Ectodermal cell (in vitro differentiated cells): ENCODE measurements around the gene HPCAL4.

Experiments used
- H3K27ac ChIP-seq: 2 replicates; pipeline ENCODE4 v1.7.0; 2013; ENCODE audit warnings: mild to moderate bottlenecking, low read depth, low read length; ENCODE audit not compliant: insufficient read depth, poor library complexity, severe bottlenecking
- H3K27me3 ChIP-seq: 2 replicates; pipeline ENCODE4 v1.7.0; 2013; ENCODE audit warnings: mild to moderate bottlenecking, low read length; ENCODE audit not compliant: insufficient read depth, control insufficient read depth, poor library complexity, severe bottlenecking
- H3K36me3 ChIP-seq: one replicate; pipeline ENCODE4 v1.7.0; 2013; ENCODE audit warnings: low read length; ENCODE audit not compliant: control insufficient read depth, insufficient read depth
- H3K4me1 ChIP-seq: one replicate; pipeline ENCODE4 v1.7.0; 2013; ENCODE audit warnings: low read length; ENCODE audit not compliant: control insufficient read depth, insufficient read depth
- H3K4me3 ChIP-seq: 2 replicates; pipeline ENCODE4 v1.7.0; 2013; ENCODE audit warnings: low read depth, low read length, control low read depth; ENCODE audit not compliant: insufficient read depth
- H3K9me3 ChIP-seq: 2 replicates; pipeline ENCODE4 v1.7.0; 2013; ENCODE audit warnings: mild to moderate bottlenecking, low read length, moderate library complexity; ENCODE audit not compliant: control insufficient read depth
- WGBS, 2 experiments: methylation state at CpG; one replicate each; pipeline ENCODE4 v1.1.7; 2013; ENCODE audit warnings: missing lambda C conversion rate in 2 of 2; 5-methylcytosine and 5-hydroxymethylcytosine counted together

The HPCAL4 gene

GRCh38 chr1:39655578-39656268 lies 35.5 kb downstream of the HPCAL4 start:
- no peak overlapping the region for H3K4me3 ChIP-seq
- H3K27ac ChIP-seq, result no peak overlapping the region
- no peaks in the 10 kb centered on the region for H3K4me1 ChIP-seq
- no peaks in the 10 kb centered on the region for H3K9me3 ChIP-seq
- H3K36me3 ChIP-seq, result no peaks in the 10 kb centered on the region
- peaks cover 73% of the 10 kb centered on the region for H3K27me3 ChIP-seq
- 75 to 80% methylated on average over 5 of the region's 5 CpGs for WGBS, 2 experiments

GRCh38 chr1:39654291-39654690 lies 36.9 kb downstream of the HPCAL4 start:
- no peak overlapping the region for H3K27ac ChIP-seq
- no peak overlapping the region for H3K4me3 ChIP-seq
- H3K27me3 ChIP-seq, result peaks cover 59% of the 10 kb centered on the region
- H3K9me3 ChIP-seq, result no peaks in the 10 kb centered on the region
- WGBS, 2 experiments, result 77 to 78% methylated on average over 7 of the region's 7 CpGs
- no peaks in the 10 kb centered on the region for H3K36me3 ChIP-seq
- no peaks in the 10 kb centered on the region for H3K4me1 ChIP-seq

- Histone ChIP-seq H3K4me3 (no peak overlapping the region), H3K4me1 (no peaks in the 10 kb centered on the region), H3K27me3 (peaks cover 52% of the 10 kb centered on the region), H3K9me3 (no peaks in the 10 kb centered on the region), H3K27ac (no peak overlapping the region), H3K36me3 (no peaks in the 10 kb centered on the region)
- WGBS, 2 experiments, result 14 to 17% methylated on average over 8 of the region's 8 CpGs
Observed at GRCh38 chr1:39653546-39654031, 37.6 kb downstream of the HPCAL4 start.

GRCh38 chr1:39652554-39652953 lies 38.7 kb downstream of the HPCAL4 start:
- Histone ChIP-seq H3K27ac (no peak overlapping the region), H3K27me3 (peaks cover 46% of the 10 kb centered on the region), H3K9me3 (no peaks in the 10 kb centered on the region), H3K36me3 (no peaks in the 10 kb centered on the region), H3K4me1 (no peaks in the 10 kb centered on the region), H3K4me3 (no peak overlapping the region)
- 88 to 89% methylated on average over 2 of the region's 2 CpGs for WGBS, 2 experiments

DNA sequence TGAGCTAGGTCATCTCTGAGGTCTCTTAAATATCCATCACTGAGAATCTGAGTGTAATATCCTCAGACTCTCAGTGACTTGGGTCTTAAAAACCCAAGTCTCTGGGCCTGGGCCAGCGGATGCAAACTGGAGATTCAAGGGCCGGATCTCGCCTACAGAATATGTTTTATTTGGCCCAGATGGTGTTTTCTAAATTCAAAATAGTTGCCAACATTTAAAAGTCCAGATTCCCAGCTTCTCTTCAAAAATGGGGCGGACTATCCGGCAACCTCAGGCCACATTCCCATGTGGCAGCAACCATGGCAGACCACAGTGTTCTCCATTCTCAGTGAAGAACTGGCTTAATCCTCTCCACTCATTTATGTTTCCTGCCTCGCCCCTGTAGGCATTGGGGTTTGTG lies 39.1 kb downstream of the HPCAL4 start:
- H3K4me3 ChIP-seq, result no peak overlapping the region
- no peak overlapping the region for H3K27ac ChIP-seq
- no peaks in the 10 kb centered on the region for H3K9me3 ChIP-seq
- no peaks in the 10 kb centered on the region for H3K36me3 ChIP-seq
- peaks cover 41% of the 10 kb centered on the region for H3K27me3 ChIP-seq
- H3K4me1 ChIP-seq, result no peaks in the 10 kb centered on the region
- WGBS, 2 experiments, result 91 to 92% methylated on average over 6 of the region's 6 CpGs

- Histone ChIP-seq H3K27ac (no peak overlapping the region), H3K36me3 (no peaks in the 10 kb centered on the region), H3K27me3 (peaks cover 24% of the 10 kb centered on the region), H3K4me3 (no peak overlapping the region), H3K9me3 (no peaks in the 10 kb centered on the region), H3K4me1 (peaks cover 8% of the 10 kb centered on the region)
- WGBS, 2 experiments, result 89% methylated on average over 1 of the region's 1 CpG; no CpG with 5 or more reads in 1 of the 2 experiments
Observed at GRCh38 chr1:39650431-39650830, 40.8 kb downstream of the HPCAL4 start.

- Histone ChIP-seq H3K36me3 (no peaks in the 10 kb centered on the region), H3K9me3 (no peaks in the 10 kb centered on the region), H3K4me3 (no peak overlapping the region), H3K27ac (no peak overlapping the region), H3K27me3 (peaks cover 17% of the 10 kb centered on the region), H3K4me1 (peaks cover 8% of the 10 kb centered on the region)
- 88 to 91% methylated on average over 2 of the region's 2 CpGs for WGBS, 2 experiments
Observed at GRCh38 chr1:39649636-39650185, 41.5 kb downstream of the HPCAL4 start.

DNA sequence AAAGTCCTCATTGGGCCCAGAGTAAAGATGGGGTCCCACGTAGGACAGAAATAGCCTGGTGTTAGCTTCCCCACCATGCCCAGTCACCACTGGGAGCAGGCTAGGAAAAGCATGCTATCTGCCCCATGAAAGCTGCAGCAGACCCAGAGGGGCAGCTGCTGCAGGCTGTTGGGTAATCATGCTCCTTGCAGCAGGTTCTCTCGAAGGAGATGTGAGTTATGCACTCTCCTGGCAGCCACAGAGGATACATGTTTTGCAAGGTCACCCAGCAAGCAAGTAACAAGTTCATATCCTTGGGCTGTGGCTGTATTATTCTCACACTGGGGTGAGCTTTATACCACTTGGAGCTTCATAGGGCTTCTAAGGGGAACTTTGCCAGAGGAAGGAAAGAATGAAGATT lies 42.7 kb downstream of the HPCAL4 start:
- Histone ChIP-seq H3K4me1 (peaks cover 8% of the 10 kb centered on the region), H3K9me3 (no peaks in the 10 kb centered on the region), H3K36me3 (no peaks in the 10 kb centered on the region), H3K27ac (no peak overlapping the region), H3K4me3 (no peak overlapping the region), H3K27me3 (peaks cover 13% of the 10 kb centered on the region)
- WGBS, 2 experiments, result 71 to 77% methylated on average over 2 of the region's 2 CpGs

DNA sequence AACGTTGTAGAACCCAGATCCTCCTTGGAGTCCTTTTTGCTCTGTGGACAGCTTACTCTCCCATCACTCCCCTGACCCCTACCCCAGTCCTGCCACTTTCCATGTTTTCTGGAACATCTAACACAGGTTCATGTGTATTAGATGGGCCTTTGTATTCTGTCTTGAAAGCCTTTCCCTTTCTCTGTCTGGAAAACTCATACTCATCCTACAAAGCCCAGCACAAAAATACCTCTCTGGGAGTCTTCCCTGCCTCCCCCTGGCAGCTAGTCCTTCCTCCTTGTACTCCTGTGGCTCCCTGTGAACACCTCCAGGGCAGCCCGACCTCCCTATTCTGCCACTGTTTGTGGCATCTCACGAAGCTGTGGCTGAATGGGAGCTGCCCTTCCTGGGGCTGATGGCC lies 44.0 kb downstream of the HPCAL4 start:
- no peaks in the 10 kb centered on the region for H3K36me3 ChIP-seq
- WGBS, 2 experiments, result 81 to 84% methylated on average over 3 of the region's 3 CpGs
- H3K4me1 ChIP-seq, result peaks cover 8% of the 10 kb centered on the region
- H3K9me3 ChIP-seq, result no peaks in the 10 kb centered on the region
- no peak overlapping the region for H3K27ac ChIP-seq
- peaks cover 25% of the 10 kb centered on the region for H3K27me3 ChIP-seq
- no peak overlapping the region for H3K4me3 ChIP-seq

GRCh38 chr1:39646232-39647081 lies 44.8 kb downstream of the HPCAL4 start:
- H3K9me3 ChIP-seq, result no peaks in the 10 kb centered on the region
- H3K27me3 ChIP-seq, result peaks cover 27% of the 10 kb centered on the region
- H3K27ac ChIP-seq, result peak overlapping the region; percentile 44
- H3K36me3 ChIP-seq, result no peaks in the 10 kb centered on the region
- 46 to 53% methylated on average over 12 of the region's 12 CpGs for WGBS, 2 experiments
- peaks cover 8% of the 10 kb centered on the region for H3K4me1 ChIP-seq
- no peak overlapping the region for H3K4me3 ChIP-seq
